GM18907 (cell line): ENCODE results near the gene NOC2L.
"Not testable (repeated sequence)": the region's sequence is repeated elsewhere in the genome, so short reads cannot be mapped to it uniquely, and the experiment has no call there.

Experiments used
- ATAC-seq: cut with Tn5 transposase; IDR thresholded peaks from one replicate; pipeline ENCODE4 v1.9.1; 2021; ENCODE audit warnings: mild to moderate bottlenecking, moderate library complexity; ENCODE audit not compliant: unreplicated experiment

NOC2L gene

DNA sequence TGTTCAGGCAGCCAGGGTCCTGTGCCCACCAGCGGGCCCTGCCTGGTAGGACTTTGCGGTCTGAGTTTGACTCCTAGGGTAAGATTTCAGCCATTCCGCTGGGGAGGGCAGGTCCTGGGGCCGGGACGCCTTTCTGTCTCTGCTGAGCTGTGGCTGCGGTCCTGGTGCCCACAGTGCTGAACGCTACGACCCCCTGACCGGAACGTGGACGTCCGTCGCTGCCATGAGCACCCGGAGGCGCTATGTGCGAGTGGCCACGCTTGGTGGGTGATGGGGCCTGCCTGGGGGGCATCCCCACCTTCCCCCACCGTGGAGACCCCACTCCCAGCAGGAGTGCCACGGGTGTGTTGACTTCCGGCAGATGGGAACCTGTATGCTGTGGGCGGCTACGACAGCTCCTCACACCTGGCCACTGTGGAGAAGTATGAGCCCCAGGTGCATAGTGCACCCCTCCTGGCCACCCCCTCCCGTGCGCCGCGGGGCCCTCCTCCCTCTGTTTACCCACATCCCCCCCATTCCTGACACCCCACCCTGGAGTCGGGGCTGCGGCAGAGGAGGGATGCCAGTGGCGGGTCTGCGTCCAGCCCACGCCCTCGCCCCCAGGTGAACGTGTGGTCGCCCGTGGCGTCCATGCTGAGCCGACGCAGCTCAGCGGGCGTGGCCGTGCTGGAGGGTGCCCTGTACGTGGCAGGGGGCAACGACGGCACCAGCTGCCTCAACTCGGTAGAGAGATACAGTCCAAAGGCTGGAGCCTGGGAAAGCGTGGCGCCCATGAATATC is 4.9 kb upstream of the NOC2L start:
- ATAC-seq, result no peak

DNA sequence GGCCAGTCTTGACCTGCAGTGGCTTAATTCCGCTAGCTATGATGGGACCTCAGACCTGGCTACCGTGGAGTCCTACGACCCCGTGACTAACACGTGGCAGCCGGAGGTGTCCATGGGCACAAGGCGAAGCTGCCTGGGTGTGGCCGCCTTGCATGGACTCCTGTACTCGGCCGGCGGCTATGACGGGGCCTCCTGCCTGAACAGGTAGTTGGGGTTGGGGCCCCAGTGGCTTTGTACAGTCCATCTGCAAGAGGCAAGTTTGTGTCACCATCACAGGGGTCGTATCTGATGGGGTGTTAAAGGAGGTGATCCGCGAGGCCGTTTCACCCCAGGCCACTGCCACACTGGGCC is 4.2 kb upstream of the NOC2L start:
- ATAC-seq, result no peak

DNA sequence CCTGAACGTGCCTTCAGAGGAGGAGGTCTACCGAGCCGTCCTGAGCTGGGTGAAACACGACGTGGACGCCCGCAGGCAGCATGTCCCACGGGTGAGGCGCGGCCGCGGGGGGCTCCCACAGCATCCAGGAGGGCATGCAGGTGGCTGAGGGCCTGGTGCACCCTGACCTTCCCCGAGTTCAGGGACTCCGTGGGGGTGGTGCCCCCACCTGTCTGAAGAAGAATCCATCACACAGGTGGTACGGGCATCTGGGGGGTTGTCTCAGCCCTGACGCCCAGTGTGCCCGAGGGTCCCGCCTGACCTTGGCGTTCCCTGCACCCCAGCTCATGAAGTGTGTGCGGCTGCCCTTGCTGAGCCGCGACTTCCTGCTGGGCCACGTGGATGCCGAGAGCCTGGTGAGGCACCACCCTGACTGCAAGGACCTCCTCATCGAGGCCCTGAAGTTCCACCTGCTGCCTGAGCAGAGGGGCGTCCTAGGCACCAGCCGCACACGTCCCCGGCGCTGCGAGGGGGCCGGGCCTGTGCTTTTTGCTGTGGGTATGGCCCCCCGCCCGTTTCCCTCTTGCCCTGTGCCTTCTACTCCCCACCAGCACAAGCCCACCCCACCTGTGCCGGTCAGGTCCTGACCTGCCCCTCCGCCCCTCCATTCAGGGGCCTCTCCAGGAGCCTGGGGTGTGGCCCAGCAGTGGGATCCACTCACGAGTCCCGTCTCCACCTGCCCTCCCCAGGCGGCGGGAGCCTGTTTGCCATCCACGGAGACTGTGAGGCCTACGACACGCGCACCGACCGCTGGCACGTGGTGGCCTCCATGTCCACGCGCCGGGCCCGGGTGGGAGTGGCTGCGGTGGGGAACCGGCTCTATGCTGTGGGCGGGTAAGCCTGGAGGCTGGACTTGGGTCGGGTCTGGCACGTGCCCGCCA is 3.6 kb upstream of the NOC2L start:
- ATAC-seq, result no peak

DNA sequence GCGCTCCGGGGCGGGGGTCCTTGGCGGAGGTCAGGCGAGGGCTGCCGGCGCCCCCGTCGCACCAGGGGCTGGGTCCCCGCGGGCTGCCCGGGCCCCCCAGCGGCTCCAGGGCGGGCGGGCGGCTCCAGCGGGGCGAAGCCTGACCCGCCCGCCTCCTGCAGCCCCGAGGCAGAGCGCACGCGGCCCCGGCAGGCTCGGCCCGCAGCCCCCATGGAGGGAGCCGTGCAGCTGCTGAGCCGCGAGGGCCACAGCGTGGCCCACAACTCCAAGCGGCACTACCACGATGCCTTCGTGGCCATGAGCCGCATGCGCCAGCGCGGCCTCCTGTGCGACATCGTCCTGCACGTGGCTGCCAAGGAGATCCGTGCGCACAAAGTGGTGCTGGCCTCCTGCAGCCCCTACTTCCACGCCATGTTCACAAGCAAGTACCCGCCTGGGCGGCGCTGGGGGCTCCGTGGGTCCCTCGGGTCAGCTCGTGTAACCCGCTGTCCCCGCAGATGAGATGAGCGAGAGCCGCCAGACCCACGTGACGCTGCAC is 2.1 kb upstream of the NOC2L start:
- ATAC-seq, result no peak

DNA sequence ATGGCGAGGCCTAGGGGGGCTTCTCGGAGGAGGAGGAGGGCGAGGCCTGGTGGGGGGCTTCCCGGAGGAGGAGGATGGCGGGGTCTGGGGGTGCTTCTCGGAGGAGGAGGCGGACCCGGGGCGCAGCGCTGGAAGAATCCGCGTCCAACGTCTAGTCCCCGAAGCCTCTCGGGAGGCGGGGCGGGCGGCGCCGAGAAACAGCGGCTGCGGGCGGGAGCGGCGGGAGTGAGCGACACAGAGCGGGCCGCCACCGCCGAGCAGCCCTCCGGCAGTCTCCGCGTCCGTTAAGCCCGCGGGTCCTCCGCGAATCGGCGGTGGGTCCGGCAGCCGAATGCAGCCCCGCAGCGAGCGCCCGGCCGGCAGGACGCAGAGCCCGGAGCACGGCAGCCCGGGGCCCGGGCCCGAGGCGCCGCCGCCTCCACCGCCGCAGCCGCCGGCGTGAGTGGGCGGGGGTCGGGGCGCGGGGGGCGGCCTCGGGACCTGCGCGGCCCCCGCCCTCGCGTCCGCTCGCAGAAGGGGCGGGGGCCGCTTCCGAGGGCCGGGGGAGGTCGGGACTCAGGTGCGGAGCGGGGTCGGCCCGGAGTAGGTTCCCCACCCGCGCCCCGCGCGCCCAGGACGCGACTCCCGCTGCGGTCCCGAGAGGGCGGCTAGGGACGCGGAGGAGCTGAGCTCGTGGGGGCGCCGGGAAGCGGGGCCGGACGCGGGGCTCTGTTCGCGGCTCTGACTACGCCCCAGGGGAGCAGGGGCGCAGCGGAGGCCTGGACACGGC is 1.5 kb upstream of the NOC2L start, which contains the start of gene KLHL17:
Gene KLHL17 (plus strand): TSS at position 222 of the 769 bp plus-strand sequence. CDS start 110 bp downstream, at position 332.
- ATAC-seq, result no peak

DNA sequence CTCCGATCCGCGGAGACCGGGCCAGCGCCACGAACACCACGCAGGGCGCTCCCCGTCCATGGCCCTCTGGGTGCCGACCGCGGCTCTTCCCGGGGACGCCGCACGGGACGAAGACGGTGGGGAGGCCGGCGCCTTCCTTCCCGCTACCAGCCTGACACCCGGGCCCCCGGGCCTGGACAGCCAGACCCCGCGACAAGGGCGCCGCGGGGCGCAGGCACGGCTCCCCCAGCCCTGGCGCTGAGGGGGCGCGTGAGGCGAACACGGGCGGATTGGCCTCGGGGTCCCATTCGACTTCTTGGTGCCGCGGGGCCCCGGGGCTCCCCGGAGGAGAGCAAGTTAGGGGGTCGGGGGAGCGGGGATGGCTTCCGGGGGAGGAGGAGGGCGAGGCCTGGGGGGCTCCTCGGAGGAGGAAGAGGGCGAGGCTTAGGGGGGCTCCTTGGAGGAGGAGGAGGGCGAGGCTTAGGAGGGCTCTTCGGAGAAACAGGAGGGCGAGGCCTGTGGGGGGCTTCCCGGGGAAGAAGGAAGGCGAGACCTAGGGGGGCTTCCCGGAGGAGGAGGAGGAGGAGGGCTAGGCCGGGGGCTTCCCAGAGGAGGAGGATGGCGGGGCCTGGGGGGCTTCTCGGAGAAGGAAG is 791 bp upstream of the NOC2L start:
- ATAC-seq, result no peak

DNA sequence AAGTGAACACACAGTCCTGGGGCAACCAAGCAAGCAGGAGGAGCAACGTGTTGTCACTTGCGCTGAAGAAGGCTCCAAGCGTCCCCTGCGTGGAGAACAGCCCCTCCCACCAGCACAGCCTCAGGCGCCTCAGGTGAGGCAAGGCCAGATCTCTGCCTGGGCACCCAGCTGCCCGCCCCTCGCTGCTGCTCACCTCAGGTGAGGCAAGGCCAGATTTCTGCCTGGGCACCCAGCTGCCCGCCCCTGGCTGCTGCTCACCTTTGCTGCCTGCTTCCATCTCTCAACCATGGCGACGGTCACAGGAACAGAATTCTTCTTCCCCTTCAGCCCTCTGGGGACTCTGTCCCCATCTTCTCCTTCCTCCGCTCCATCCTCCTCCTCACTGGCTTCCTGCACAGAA is 2.4 kb downstream of the NOC2L start:
- no peak for ATAC-seq

DNA sequence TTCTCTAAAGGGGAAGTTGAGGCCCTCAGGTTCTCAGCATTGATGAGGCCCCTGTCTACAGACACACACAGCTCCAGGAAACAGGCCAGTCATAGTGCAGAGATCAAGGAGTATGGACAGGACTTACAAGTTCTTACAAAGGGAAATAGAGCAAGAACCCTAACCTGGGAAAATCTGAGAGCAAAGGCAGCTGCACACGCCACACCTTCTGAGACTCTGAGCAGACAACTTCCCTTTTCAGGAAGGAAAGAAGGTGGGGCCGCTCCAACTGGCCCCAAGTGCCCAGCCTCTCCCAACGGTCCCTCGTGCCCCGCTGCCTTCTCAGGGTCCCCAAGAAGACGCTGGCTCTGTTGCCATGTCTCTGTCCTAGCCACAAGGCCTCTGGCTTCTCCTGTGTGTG is 3.6 kb downstream of the NOC2L start:
- ATAC-seq, result no peak

DNA sequence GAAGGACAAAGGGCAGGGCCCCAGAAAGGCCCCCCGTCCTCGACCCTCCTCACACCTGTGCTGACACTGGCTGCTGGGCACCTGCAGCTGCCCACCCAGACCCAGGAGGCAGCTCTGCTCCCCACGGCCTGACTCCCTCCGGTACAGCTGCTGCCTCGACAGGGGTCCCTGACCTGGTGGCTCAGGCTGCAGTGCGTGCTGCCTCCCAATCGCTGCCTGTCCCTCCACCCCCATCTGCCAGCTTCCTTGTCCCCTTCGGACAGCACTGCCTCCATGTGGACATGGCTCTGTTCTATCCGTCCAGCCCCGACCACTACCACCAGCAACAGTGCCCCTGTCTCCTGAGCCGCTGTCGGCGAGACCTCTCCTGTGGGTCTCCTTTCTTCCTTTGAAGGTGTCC is 4.1 kb downstream of the NOC2L start:
- no peak for ATAC-seq

DNA sequence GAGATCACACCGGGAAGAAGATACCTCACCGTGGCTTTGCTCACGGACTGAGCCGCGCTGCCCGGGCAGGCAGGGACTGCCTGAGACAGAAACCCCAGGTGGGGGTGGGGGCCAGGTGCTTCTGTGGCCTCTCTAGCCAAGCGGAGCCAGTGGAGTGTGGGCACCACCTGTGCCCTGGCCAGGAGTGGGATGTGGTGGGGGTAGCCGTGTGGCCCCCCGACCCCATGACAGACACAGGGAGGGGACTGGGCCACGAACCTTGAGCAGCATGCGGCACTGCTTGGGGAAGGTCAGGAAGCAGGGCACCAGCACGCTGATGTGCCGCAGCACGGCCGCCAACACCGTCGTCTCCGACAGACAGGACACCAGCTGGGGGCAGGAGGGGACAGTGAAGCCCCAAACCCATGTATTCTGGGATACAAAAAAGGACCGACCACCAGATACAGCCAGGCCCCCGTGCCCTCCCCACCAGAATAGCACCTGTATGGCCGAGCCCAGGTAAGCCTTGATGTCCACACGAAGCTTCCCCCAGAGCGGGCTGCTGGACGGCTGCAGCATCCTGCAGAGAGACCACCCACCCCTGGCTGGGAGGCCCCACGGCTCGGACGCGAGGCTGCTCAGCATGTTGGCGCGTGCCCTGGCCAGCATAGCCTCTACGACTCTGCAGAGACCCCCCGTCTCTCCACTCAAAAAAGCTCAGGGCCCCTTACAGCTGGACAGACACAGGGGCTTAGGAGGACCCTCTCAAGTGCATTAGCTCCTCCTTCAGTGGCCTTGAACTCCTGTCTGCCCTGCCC is 5.3 kb downstream of the NOC2L start:
- ATAC-seq, result no peak

DNA sequence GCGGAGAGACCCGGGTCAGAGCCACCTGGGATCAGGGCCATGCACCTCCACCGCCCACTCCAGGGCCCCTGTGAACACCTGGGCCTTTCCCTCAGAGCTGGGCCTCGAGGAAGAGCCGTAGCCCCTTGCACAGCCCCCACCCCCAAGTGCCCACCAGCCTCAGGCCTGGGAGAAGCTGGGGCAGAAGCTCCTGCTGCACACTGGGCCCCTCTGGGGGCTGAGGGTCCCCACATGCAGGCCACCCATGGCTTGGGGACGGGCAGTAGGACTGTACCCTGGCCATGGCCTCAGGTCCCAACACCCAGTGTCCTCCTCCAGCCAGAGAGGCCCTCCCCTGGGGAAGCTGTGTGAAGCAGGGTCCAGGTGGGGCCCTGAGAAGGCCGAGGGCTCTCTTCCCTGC is 6.5 kb downstream of the NOC2L start:
- ATAC-seq, result no peak

DNA sequence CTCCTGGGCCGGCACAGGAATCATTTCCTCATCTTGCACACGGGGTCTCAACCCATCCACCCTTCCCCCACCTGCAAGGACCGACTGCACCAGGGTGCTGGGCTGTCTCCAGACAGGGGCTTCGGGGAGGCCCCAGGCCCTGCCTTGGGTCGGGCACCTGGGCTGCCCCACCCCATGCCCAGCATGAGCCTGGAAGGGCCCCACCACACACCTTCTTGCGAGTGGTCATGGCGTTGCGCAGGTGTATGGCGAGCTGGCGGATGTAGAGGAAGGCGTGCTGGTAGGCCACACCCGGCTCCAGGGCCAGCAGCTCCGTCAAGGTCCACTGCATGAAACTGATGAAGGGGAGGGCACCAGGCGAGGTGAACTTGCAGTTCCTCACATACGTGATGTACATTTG is 6.9 kb downstream of the NOC2L start:
- ATAC-seq, result no peak

DNA sequence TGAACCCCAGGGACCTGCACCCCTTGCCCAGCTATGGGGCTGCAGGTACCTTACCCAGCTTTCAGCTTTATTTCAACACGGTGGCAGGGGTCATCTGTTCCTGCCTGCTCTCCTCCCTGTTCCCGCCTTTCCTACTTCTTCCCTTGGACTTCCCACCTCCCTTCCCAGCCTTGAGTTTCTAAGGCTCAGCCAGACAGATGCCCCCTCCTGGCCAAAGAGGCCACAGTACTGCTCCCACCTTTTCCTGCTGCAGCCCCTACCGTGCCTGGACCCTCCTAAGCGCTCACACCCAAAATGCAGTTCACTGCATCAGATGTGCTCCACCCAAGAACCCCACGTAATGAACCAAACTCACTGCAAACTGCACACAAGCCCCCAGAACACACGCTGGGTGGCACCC is 7.7 kb downstream of the NOC2L start:
- ATAC-seq, result no peak

DNA sequence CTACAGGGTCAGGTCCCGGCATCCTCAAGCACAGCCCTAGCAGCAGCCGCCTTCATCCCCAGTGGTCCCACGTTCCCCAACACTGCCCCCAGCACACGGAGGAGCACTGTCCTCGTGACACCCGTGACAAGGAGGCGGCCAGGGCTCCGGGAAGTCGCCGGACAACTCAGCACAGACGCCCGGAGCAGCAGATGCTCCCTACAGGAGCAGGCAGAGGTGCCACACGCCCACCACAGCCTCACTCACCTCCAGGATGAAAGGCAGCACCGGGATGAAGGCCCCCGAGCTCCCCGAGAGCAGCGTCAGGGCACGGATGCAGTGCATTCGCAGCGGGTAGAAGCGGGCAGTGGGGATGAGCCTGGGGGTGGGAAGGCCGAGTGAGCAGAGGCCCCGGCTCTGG is 8.2 kb downstream of the NOC2L start:
- no peak for ATAC-seq

DNA sequence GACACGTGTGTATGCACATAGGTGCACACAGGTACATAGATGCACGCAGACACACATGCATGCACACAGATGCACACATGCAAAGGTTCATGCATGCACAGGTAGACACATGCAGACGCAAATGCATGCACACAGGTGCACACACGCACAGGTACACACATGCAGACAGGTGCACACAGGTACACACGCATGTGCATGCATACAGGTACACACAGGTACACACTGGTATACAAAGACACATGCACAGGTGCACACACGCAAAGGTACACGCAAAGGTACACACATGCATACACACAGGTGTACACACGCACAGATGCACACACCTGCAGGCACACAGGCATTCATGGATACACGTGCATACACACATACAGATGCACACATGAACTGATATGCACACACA is 8.8 kb downstream of the NOC2L start:
- ATAC-seq, result no peak

DNA sequence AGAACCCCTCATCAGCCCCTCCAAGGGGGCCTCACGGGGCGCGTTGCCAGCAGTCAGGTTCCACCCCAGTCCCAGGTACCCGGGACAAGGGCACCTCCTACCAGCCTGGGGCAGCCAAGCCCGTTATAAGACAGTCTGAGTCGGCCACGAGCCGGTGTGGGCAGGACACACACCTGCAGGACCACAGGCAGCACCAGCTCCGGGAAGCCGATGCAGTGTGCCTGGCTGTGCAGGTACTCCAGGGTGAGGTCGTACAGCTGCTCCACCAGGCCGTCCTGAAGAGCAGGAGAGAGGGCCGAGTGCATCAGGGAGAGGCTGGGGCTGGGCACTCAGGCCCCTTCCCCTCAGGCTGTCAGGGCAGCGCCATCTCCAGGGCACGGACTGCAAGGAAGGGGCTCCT is 11.1 kb downstream of the NOC2L start:
- no peak for ATAC-seq

DNA sequence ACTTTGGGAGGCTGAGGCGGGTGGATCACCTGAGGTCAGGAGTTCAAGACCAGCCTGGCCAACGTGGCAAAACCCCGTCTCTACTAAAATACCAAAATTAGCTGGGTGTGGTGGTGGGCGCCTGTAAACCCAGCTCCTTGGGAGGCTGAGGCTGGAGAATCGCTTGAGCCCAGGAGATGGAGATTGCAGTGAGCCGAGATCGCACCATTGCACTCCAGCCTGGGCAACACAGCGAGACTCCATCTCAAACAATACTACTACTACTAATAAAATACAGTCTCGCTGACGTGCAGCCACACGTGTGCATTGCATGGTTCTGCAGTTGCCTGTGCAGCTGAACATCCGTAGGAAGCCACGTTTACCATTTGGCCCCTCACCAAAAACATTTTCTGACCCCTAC is 12.2 kb downstream of the NOC2L start:
- ATAC-seq, result not testable (repeated sequence)

DNA sequence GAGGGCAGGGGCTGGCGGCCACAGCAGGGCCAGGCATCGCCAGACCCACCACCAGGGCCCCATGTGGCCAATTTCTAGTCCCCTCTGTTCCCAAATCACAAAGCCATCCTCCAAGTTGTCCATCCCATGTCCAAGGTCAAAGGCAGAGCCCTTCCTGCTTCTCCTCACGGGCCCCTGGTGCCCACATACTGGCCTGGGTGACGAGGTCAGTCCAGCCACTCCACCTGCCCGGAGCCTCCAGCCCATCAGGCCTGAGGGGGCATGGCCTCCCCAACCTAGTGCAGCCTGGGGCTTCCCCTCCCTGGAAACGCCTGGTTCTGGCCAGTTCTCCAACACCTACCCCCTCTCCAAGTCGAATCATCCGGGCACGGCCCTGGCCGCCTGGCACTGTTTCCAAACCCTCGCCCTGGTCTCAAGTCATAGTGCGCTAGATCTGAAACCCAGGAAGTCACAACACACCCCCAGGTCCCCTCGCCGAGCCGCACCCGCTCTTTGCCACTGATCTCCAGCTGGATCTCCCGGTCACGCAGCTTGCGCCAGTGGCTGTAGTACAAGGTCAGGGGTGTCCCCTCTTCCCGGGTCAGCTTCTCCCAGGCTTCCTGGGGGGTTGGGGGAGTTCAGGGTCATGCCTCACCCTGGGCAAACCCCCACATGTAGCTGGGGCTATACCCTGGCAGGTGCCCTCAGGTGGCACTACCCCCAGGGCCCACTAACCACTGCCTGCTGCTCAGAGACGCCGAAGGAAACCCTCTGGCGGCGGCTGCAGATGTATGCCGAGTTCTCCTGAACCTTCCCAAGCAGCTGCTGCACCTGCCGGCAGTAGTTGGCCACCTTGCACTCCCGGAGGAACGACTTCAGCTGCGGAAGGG is 13.1 kb downstream of the NOC2L start:
- no peak for ATAC-seq
